NCI-H2171 (cell line): ENCODE results near the gene OLIG2.

Experiments used
- DNase-seq: peaks from one replicate; lab custom pipeline; 2025; lab: John Stamatoyannopoulos, UW

OLIG2 gene

GRCh38 chr21:33019885-33020557 lies 5.7 kb upstream of the OLIG2 start:
- peak; percentile 26 for DNase-seq

GRCh38 chr21:33020558-33021100 lies 5.1 kb upstream of the OLIG2 start:
- DNase-seq: no peak

GRCh38 chr21:33021150-33021549 lies 4.6 kb upstream of the OLIG2 start:
- no peak for DNase-seq

- no peak for DNase-seq
These were observed 4.1 kb upstream of the OLIG2 start for GRCh38 chr21:33021667-33022066.

GRCh38 chr21:33022489-33022827 lies 3.3 kb upstream of the OLIG2 start:
- DNase-seq: no peak

- no peak for DNase-seq
These were observed 2.7 kb upstream of the OLIG2 start for GRCh38 chr21:33022828-33023573.

- no peak for DNase-seq
These were observed 2.0 kb upstream of the OLIG2 start for GRCh38 chr21:33023574-33024200.

- no peak for DNase-seq
These were observed 1.3 kb upstream of the OLIG2 start for GRCh38 chr21:33024201-33025103.

- DNase-seq: no peak
These were observed 638 bp upstream of the OLIG2 start for GRCh38 chr21:33025106-33025488.

- no peak for DNase-seq
These were observed 716 bp downstream of the OLIG2 start for GRCh38 chr21:33026443-33026858.

- DNase-seq: no peak
These were observed 1.2 kb downstream of the OLIG2 start for GRCh38 chr21:33026878-33027400.

GRCh38 chr21:33027401-33028286 lies 1.9 kb downstream of the OLIG2 start:
- no peak for DNase-seq

GRCh38 chr21:33028287-33028670 lies 2.5 kb downstream of the OLIG2 start:
- no peak for DNase-seq

GRCh38 chr21:33028773-33029384 lies 3.1 kb downstream of the OLIG2 start:
- DNase-seq: no peak

GRCh38 chr21:33029385-33029921 lies 3.7 kb downstream of the OLIG2 start:
- DNase-seq: no peak

GRCh38 chr21:33029975-33030461 lies 4.3 kb downstream of the OLIG2 start:
- DNase-seq: no peak

- DNase-seq: no peak
These were observed 4.9 kb downstream of the OLIG2 start for GRCh38 chr21:33030633-33031032.

GRCh38 chr21:33031152-33031911 lies 5.6 kb downstream of the OLIG2 start:
- no peak for DNase-seq

- DNase-seq: no peak
These were observed 6.8 kb downstream of the OLIG2 start for GRCh38 chr21:33032434-33033047.
